Measurements from ENCODE around the gene HOXB1. TPM values are rescaled to one million over a fixed set of nuclear protein-coding genes. Genes with fewer than 3 reads are reported as not detected.
A peak's percentile ranks its signal among the peaks of the same experiment; 100 is the strongest.
"Not testable (repeated sequence)": the region's sequence is repeated elsewhere in the genome, so short reads cannot be mapped to it uniquely, and the experiment has no call there.

The HOXB1 gene
- total RNA-seq, 4 donors from 2014 or later = not detected

DNA sequence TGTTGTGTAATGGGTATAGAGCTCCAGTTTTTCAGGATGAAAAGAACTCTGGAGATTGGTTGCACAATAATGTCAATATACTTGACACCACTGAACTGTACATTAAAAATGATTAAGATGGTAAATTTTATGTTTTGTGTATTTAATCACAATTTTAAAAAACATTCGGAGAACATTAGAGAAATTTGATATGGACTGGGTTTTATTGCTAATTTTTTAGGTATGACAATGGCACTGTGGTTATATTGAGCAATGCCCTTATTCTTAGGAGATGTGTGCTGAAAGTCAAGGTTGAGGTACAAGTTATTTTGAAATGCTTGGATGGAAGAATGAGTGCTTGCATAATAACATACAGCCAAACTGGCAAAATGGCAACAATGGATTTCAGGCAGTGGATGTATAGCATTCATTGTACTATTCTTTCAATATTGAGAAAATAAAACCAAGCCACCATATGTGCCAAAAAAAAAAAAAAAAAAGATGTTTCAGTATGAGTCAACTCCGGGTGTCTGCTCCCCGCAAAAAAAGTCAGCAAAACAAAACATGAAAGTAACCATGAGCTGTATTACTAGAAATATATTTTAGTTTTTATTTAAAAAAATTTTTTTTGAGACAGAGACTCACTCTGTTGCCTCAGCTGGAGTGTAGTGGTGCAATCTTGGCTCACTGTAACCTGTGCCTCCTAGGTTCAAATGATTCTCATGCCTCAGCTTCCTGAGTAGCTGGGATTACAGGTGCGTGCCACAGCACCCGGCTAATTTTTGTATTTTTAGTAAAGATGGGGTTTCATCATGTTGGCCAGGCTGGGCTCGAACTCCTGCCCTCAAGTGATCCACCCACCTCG is 19.8 kb downstream of the HOXB1 start:
- H3K27me3 ChIP-seq = peaks cover 6% of the 10 kb centered on the region
- no peak for ATAC-seq
- no peak overlapping the region for H3K27ac ChIP-seq
- no peaks in the 10 kb centered on the region for H3K9me3 ChIP-seq
- WGBS, 2 donors (ENCODE audit: low coverage in 1 of 2) = 77 to 89% methylated on average over 7 of the region's 7 CpGs
- peaks cover 0 to 3% (median 0%) of the 10 kb centered on the region in 3 donors for H3K4me1 ChIP-seq
- no peak overlapping the region for H3K4me3 ChIP-seq
- TF ChIP-seq, protein P1, sequence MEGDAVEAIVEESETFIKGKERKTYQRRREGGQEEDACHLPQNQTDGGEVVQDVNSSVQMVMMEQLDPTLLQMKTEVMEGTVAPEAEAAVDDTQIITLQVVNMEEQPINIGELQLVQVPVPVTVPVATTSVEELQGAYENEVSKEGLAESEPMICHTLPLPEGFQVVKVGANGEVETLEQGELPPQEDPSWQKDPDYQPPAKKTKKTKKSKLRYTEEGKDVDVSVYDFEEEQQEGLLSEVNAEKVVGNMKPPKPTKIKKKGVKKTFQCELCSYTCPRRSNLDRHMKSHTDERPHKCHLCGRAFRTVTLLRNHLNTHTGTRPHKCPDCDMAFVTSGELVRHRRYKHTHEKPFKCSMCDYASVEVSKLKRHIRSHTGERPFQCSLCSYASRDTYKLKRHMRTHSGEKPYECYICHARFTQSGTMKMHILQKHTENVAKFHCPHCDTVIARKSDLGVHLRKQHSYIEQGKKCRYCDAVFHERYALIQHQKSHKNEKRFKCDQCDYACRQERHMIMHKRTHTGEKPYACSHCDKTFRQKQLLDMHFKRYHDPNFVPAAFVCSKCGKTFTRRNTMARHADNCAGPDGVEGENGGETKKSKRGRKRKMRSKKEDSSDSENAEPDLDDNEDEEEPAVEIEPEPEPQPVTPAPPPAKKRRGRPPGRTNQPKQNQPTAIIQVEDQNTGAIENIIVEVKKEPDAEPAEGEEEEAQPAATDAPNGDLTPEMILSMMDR (IDR thresholded peaks at IDR 0.05) = no peak
- no peak for TF ChIP-seq POLR2AphosphoS5 (IDR thresholded peaks at IDR 0.05)
- no peak for TF ChIP-seq EP300 (IDR thresholded peaks at IDR 0.05)
- TF ChIP-seq POLR2A (IDR thresholded peaks at IDR 0.05) = no peak
- no peaks in the 10 kb centered on the region for H3K36me3 ChIP-seq

DNA sequence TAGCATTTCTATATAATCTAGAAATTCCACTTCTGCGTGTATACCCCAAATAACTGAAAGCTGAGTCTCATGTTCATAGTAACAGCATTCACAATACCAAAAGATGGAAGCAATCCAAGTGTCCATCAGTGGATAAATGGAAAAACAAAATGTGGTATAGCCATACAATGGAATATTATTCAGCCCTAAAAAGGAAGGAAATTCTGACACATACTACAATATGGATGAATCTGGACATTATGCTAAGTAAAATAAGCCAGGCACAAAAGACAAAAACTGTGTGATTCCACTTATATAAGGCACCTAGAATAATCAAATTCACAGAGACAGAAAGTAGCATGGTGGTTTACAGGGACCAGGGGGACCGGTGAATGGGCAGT is 20.4 kb downstream of the HOXB1 start:
- 96 to 100% methylated on average over 1 to 2 of the region's 2 CpGs for WGBS, 2 donors (ENCODE audit: low coverage in 1 of 2)
- H3K9me3 ChIP-seq = no peaks in the 10 kb centered on the region

DNA sequence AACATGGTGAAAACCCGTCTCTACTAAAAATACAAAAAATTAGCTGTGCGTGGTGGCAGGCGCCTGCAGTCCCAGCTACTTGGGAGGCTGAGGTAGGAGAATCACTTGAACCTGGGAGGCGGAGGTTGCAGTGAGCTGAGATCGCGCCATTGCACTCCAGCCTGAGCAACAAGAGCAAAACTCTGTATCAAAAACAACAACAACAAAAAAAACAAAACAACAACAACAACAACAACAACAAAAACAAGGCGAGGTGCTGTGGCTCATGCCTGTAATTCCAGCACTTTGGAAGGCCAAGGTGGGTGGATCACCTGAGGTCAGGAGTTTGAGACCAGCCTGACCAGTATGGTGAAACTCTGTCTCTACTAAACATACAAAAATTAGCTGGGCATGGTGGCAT is 21.1 kb downstream of the HOXB1 start:
- not testable (repeated sequence) for H3K27ac ChIP-seq, H3K36me3 ChIP-seq, H3K9me3 ChIP-seq, H3K4me3 ChIP-seq, H3K4me1 ChIP-seq, ATAC-seq, H3K27me3 ChIP-seq
- 80 to 89% methylated on average over 1 to 7 of the region's 7 CpGs for WGBS, 2 donors (ENCODE audit: low coverage in 1 of 2)

More for the DNA sequence above, 20.4 kb downstream of the HOXB1 start:
- TF ChIP-seq POLR2AphosphoS5 (IDR thresholded peaks at IDR 0.05) = no peak
- no peak for TF ChIP-seq POLR2A (IDR thresholded peaks at IDR 0.05)
- TF ChIP-seq EP300 (IDR thresholded peaks at IDR 0.05) = no peak
- TF ChIP-seq, protein P1 (IDR thresholded peaks at IDR 0.05) = no peak
- ATAC-seq = no peak
- Histone ChIP-seq H3K36me3 (no peaks in the 10 kb centered on the region), H3K27me3 (peaks cover 6% of the 10 kb centered on the region), H3K27ac (no peak overlapping the region), H3K4me1 (peaks cover 0 to 8% (median 0%) of the 10 kb centered on the region in 3 donors), H3K4me3 (no peak overlapping the region)

DNA sequence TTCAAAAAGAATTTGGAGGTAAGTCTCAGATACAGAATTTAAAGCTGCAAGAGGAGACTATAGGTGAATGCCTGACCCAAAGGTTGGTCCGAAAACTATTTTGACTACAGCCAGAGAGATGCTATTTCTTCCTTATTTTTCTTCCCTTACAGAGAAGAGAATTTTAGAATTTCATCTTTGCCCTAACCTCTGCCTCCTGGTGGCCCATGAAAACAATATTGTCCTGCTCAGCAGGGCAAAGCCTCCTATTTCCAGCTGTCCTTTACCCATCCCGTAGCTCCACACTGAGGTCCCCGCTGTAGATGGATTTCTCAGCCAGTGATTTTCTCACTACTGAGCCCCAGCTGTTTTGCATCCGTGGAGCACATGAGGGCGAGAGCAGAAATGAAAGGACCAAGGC is 24.6 kb downstream of the HOXB1 start:
- Histone ChIP-seq H3K9me3 (no peaks in the 10 kb centered on the region), H3K4me3 (no peak overlapping the region), H3K27ac (no peak overlapping the region), H3K36me3 (no peaks in the 10 kb centered on the region), H3K4me1 (peaks cover 0 to 10% (median 0%) of the 10 kb centered on the region in 3 donors), H3K27me3 (no peaks in the 10 kb centered on the region)
- WGBS, 2 donors (ENCODE audit: low coverage in 1 of 2) = 86 to 88% methylated on average over 1 to 4 of the region's 5 CpGs
- no peak for ATAC-seq
- no peak for TF ChIP-seq POLR2A (IDR thresholded peaks at IDR 0.05)
- no peak for TF ChIP-seq EP300 (IDR thresholded peaks at IDR 0.05)
- TF ChIP-seq POLR2AphosphoS5 (IDR thresholded peaks at IDR 0.05) = no peak
- TF ChIP-seq, protein P1 (IDR thresholded peaks at IDR 0.05) = no peak

DNA sequence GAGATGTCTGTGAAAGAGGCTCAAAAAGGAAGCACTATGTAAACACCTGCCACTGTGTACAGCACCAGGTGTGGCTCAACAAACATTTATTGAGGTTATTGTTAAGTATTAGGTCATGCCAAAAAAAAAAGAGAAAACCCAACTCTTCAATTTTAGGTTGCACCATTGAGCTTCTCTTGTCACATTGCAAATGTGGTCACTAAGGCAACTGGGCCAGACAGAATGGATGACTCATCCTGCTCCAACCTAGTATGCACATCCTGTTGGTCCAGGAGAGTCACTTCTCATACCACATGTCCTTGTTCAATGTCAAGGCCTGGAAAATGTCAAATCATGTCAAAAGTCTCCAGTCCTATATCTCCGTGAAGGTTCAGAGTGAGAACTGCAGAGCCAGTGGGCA is 25.0 kb downstream of the HOXB1 start:
- no peaks in the 10 kb centered on the region for H3K9me3 ChIP-seq
- WGBS, 2 donors (ENCODE audit: low coverage in 1 of 2) = 20% methylated on average over 1 of the region's 1 CpG; no CpG with 5 or more reads in 1 of the 2 donors
- H3K36me3 ChIP-seq = no peaks in the 10 kb centered on the region
- H3K27me3 ChIP-seq = no peaks in the 10 kb centered on the region
- no peak overlapping the region for H3K4me3 ChIP-seq
- ATAC-seq = peak; percentile 66
- H3K4me1 ChIP-seq = peaks cover 0 to 15% (median 0%) of the 10 kb centered on the region in 3 donors
- peak; percentile 71 for TF ChIP-seq POLR2AphosphoS5 (IDR thresholded peaks at IDR 0.05)
- TF ChIP-seq EP300 (IDR thresholded peaks at IDR 0.05) = no peak
- H3K27ac ChIP-seq = no peak overlapping the region

DNA sequence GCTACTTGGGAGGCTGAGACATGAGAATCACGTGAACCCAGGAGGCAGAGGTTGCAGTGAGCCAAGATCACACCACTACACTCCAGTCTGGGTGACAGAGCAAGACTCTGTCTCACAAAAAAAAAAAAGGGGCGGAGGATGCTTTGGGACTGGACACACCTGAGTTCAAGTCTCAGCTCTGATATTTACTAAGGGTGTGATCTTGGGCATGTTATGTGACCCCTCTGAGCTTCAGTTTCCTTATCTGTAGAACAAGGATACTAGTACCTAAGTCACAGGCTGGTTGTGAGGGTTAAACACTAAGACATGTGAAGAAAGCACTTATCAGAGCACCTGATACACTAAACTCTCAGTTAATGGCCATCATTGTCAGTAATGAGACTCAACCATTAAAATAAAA is 25.9 kb downstream of the HOXB1 start:
- no peak overlapping the region for H3K27ac ChIP-seq
- no peaks in the 10 kb centered on the region for H3K27me3 ChIP-seq
- WGBS, 2 donors (ENCODE audit: low coverage in 1 of 2) = 86% methylated on average over 1 of the region's 2 CpGs; no CpG with 5 or more reads in 1 of the 2 donors
- H3K9me3 ChIP-seq = no peaks in the 10 kb centered on the region
- peaks cover 0 to 23% (median 0%) of the 10 kb centered on the region in 3 donors for H3K4me1 ChIP-seq
- no peaks in the 10 kb centered on the region for H3K36me3 ChIP-seq
- H3K4me3 ChIP-seq = no peak overlapping the region
- TF ChIP-seq, protein P1 (IDR thresholded peaks at IDR 0.05) = no peak
- no peak for TF ChIP-seq EP300 (IDR thresholded peaks at IDR 0.05)
- no peak for TF ChIP-seq POLR2A (IDR thresholded peaks at IDR 0.05)
- no peak for TF ChIP-seq POLR2AphosphoS5 (IDR thresholded peaks at IDR 0.05)
- ATAC-seq = no peak
